VCaP (cell line): ENCODE measurements around the gene POLA1.
"Not testable (repeated sequence)": the region's sequence is repeated elsewhere in the genome, so short reads cannot be mapped to it uniquely, and the experiment has no call there.

Experiments
- H3K27ac ChIP-seq: fragments of 450-650 bp; 2 replicates; pipeline ENCODE4 v1.5.1; 2017
- CTCF ChIP-seq: fragments of 450-650 bp; conservative IDR thresholded peaks from 2 replicates; pipeline ENCODE4 v1.5.1; 2017; ENCODE audit warnings: mild to moderate bottlenecking, moderate library complexity

The POLA1 gene

GRCh38 chrX:24693453-24694202 lies at the start of gene POLA1:
Gene POLA1, plus strand, starts transcription at chrX:24693918. Its CDS starts 44 bp downstream, at chrX:24693962.
- TF ChIP-seq CTCF = peak; percentile 61
- H3K27ac ChIP-seq = peak within 1 kb of the TSS; percentile 60

GRCh38 chrX:24646006-24646405 lies 47.7 kb upstream of the POLA1 start:
- TF ChIP-seq CTCF = no peak
- H3K27ac ChIP-seq = no peak overlapping the region

- no peak for TF ChIP-seq CTCF
- no peak overlapping the region for H3K27ac ChIP-seq
Observed at GRCh38 chrX:24646745-24647182, 47.0 kb upstream of the POLA1 start.

- H3K27ac ChIP-seq = no peak within 1 kb of the TSS
- no peak for TF ChIP-seq CTCF
Observed at GRCh38 chrX:24647257-24648058, 46.3 kb upstream of the POLA1 start, which contains the start of gene PCYT1B. Gene PCYT1B, minus strand, starts transcription at chrX:24647347. Its CDS starts 242 bp downstream, at chrX:24647105.

GRCh38 chrX:24648495-24648894 lies 45.2 kb upstream of the POLA1 start:
- H3K27ac ChIP-seq = no peak overlapping the region
- no peak for TF ChIP-seq CTCF

GRCh38 chrX:24651783-24652182 lies 41.9 kb upstream of the POLA1 start:
- no peak for TF ChIP-seq CTCF
- H3K27ac ChIP-seq = no peak overlapping the region

- H3K27ac ChIP-seq = not testable (repeated sequence)
Observed at GRCh38 chrX:24655679-24656078, 38.0 kb upstream of the POLA1 start.
